Transverse colon (tissue), 3 donors: ENCODE results near the gene RASGEF1C.

ENCODE experiments used
- EP300 ChIP-seq: sonication (generic); formaldehyde crosslinking; IDR thresholded peaks from one replicate; pipeline ENCODE4 v1.6.1; 2017; ENCODE audit warnings: antibody characterized with exemption, low read depth
- POLR2A ChIP-seq: fragments of 450-650 bp; IDR thresholded peaks from one replicate; pipeline ENCODE4 v1.6.1; 2016; ENCODE audit warnings: antibody characterized with exemption, mild to moderate bottlenecking, moderate library complexity
- TF ChIP-seq, protein P1 (sequence below), 5 experiments: fragments of 200-600 bp in 3 of 5; fragments of 450-650 bp in 2 of 5; sonication (generic) in 3 of 5; IDR thresholded peaks; 1 replicate in 2 of 5; 2 replicates in 3 of 5; pipeline ENCODE4 v1.5.1; 2016 to 2017; ENCODE audit warnings: antibody characterized with exemption in 5 of 5, inconsistent platforms in 3 of 5, mild to moderate bottlenecking in 2 of 5, moderate library complexity in 1 of 5

DNA sequence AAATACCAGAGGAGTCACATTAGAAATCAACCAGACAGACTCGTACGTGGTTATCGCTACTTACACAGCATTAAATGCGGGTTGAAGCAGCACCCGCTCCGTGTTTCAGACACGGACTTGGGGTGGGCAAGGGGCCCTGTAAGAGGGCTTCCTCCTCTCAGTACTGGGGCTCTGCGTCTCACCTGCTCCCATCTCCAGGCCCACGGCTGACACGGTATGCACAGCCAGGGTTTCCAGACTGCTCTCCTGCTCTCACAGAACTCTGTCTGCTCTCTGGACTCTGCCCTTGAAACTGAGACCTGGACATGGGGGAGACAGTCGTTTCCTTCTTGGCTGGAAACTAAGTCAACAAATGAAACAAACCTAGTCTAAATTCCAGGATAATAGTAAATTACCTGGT lies 24.7 kb upstream of the RASGEF1C start:
- TF ChIP-seq, protein P1, sequence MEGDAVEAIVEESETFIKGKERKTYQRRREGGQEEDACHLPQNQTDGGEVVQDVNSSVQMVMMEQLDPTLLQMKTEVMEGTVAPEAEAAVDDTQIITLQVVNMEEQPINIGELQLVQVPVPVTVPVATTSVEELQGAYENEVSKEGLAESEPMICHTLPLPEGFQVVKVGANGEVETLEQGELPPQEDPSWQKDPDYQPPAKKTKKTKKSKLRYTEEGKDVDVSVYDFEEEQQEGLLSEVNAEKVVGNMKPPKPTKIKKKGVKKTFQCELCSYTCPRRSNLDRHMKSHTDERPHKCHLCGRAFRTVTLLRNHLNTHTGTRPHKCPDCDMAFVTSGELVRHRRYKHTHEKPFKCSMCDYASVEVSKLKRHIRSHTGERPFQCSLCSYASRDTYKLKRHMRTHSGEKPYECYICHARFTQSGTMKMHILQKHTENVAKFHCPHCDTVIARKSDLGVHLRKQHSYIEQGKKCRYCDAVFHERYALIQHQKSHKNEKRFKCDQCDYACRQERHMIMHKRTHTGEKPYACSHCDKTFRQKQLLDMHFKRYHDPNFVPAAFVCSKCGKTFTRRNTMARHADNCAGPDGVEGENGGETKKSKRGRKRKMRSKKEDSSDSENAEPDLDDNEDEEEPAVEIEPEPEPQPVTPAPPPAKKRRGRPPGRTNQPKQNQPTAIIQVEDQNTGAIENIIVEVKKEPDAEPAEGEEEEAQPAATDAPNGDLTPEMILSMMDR (IDR thresholded peaks at IDR 0.05): no peak
- TF ChIP-seq EP300 (no peak), POLR2A (no peak)
